ENCODE measurements around the gene PTGIS. TPM values are rescaled to one million over a fixed set of nuclear protein-coding genes. Genes with fewer than 3 reads are reported as not detected.

Gene PTGIS
- total RNA-seq, 2 donors from 2014 or later, result 4.5 to 13.0 TPM

DNA sequence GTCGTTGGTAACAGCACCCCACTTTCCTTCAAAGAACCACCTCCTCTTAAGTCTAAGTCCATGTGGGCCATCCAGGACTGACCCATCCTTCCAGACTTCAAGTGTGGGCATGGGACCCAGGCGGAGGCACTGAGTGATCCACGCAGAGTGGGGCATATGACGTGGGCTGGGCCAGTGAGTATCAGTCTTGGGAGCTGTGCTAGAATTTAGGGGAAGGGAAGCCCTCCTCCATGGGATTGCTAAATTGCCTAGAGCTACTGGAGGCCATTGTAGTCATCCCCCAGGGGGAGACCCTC lies 50.2 kb downstream of the PTGIS start:
- intact Hi-C loops (cut with DNase I, micrococcal nuclease), result no loop called here
- ATAC-seq (no peak), DNase-seq (no peak)

DNA sequence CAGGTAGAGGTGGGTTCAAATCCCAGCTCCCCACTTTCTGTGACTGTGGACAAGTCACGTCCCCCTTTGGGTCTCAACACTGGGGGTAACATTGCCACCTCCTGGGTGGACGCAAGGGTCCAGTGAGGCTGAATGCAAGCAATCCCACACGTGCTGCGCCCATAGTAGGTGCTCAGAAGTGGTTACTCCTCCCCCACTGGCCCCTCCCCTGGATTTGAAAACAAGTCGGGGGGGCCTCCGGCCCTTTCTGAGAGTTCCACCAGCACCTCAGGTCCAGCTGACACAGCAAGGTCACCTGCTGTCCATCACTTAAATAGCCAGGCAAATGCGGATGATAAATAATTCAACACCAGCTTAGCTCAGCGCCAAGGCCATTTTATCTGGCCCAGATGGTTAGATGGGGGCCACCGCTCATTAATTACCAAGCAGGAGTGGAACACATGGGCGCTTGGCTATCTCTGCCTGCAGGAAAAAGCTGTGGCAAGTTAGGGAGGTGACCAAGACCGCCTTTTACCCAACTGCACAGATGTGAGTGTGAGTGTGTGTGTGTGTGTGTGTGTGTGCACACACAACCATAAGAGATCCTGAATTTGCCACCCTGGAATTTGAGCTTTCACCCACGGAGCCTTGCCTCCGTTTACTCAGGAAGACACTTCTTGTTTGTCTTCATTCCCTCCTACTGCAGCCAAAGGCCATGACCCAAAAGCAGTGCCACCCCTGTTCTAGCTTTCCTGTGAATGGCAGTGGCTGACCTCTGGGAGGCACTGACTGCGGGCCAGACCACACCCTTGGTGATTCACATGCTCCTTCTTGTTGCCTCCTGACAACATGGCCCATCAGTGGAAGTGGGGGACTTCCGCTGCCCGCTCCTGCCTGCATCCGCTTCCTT lies 50.8 kb downstream of the PTGIS start:
- DNase-seq, result no peak
- no peak for ATAC-seq
- intact Hi-C loops (cut with DNase I, micrococcal nuclease), result no loop called here

DNA sequence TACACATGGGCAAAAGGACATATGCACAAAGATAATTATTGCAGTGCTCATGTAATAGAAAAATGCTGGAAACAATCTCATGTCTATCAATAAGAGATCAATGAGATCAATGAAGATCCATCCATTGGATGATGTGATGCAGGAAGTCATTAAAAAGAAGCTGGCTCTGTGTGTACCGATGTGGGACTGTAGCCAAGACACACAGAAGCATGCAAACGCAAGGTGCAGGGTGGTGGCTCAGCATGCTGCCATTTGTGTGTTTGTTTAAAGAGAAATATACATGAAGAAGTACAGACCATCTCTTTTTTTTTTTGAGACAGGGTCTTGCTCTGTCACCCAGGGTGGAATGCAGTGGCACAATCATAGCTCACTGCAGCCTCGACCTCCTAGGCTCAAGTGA lies 52.4 kb downstream of the PTGIS start:
- peak; percentile 83 for ATAC-seq
- DNase-seq, result peak in 1 of 2 donors; percentile 26
- intact Hi-C loops (cut with DNase I, micrococcal nuclease), result no loop called here

DNA sequence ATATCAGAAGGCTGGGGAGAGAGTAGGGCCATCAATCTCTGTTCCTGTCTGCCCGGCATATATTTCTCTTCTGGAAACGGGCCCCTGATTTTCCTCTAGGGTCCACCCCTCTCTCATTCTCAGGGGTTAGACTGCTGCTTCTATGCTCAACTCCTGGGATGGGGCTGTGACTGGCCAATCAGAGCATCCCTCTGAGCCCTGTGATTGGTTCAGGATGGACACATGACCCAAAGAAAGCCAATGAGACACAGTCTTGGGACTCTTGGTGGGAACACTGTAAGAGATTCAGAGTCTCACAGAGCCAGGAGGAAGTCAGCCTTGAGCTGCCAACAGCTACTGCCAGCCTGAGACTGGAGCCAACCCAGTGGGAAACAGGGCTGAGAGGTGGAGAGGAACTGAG lies 54.4 kb downstream of the PTGIS start:
- DNase-seq, result no peak
- no peak for ATAC-seq
- intact Hi-C loops (cut with DNase I, micrococcal nuclease), result no loop called here

DNA sequence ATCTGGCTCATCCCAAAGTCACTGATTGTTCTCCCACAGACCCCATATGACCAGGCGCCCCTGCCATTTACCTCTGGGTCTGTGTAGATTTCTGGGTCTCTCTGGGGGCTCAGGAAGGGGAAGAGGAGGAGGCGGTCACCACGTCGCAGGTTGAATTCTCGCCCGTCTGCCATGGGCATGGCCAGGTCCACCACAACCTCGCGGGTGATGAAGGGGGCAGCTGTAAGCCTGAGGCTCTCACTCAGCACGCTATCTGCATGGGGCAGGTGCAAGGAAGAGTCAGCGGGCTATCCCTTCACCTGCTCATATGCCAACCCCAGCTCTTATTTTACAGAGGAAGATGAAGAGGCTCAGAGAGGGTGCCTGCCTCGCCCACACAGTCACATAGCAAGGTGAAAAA lies 54.9 kb downstream of the PTGIS start:
- DNase-seq (no peak), ATAC-seq (no peak)
- intact Hi-C loops (cut with DNase I, micrococcal nuclease), result no loop called here

DNA sequence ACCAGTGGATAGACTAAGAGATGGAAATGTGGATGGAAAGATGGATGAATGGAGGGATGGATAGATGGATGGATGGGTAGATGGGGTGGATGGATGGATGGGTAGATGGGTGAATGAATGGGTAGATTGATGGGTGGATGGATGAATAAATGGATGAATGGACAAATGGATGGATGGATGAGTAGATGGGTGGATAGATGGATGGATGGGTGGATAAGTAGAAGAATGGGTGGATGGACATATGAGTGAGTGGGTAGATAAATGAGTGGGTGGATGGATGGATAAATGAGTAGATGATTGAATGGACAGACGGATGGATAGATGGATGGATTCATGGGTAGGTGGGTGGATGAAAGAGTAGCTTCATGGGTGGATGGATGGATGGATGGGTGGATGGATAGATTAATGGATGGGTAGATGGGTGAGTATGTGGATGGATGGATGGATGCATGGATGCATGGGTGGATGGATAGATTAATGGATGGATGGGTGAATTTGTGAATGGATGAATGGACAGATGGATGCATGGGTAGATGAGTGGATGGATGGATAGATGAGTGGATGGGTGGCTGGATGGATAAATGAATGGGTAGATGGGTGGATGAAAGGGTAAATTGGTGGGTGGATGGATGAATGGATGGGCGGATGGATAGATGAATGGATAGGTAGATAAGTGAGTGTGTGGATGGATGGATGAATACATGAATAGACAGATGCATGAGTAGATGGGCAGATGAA lies 56.0 kb downstream of the PTGIS start:
- ATAC-seq (no peak), DNase-seq (no peak)
- intact Hi-C loops (cut with DNase I, micrococcal nuclease), result no loop called here

DNA sequence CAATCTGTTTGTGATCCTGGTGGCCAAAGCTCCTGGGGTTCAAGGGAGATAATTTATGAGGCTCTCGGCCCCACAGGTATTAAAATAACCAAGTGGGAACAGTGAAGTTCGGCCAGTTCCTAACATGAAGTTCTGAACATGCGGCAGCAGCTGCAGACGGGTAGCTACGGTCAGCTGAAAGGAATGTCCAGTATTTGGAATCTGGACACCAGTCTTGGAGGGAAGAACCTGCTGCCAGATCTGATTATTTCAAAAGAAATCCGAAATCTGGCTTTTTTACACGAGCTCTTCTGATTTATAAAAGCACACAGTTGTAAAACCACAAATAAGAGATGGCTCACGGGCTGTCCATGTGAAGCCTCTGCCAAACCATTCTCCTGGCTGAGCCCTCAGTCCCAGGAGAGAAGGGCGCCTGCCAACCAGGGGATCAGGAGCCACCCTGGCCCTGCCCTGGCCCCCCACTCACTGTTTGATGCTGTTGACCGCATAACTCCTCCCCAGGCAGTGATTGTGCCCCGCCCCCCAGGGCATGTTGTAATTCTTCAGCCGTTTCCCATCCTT lies 57.3 kb downstream of the PTGIS start:
- no peak for ATAC-seq
- DNase-seq, result peak in 1 of 2 donors; percentile 34
- intact Hi-C loops (cut with DNase I, micrococcal nuclease), result no loop called here

DNA sequence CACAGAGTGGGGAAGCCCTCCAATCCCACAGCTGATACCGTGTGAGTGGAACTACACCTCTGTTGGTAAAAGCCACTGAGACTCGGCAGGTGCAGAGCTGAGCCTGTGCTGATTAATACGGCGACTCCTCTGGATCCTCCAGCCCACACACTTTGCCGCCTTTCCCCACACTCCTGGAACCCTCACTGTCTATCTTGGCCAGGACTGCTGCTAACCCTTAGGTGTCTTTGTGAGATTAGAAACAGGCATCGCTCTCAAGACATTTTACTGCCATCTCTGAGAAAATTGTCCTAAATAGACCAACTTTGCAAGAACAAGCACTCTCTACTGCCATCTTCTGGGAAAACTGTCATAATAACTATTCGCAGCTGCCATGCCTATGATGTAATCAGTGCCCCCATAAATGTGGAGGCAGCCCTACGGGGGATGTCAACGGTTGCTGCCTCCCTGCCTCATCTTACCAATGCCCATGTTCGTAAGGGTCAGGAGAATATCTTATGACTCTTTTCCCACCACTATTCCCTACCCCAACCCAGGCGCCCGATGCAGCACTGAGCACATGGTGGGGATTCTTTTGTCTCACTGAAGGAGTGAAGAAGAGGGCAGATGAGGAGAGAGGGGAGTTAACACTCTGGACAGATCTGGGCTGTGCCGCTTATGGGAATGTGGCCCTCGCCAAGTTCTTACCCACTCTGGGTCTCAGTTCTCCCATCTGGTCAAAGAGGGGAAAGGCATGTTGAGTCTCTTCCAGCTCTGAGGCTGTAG lies 59.3 kb downstream of the PTGIS start:
- DNase-seq (no peak), ATAC-seq (peak; percentile 34)
- intact Hi-C loops (cut with DNase I, micrococcal nuclease), result no loop called here

DNA sequence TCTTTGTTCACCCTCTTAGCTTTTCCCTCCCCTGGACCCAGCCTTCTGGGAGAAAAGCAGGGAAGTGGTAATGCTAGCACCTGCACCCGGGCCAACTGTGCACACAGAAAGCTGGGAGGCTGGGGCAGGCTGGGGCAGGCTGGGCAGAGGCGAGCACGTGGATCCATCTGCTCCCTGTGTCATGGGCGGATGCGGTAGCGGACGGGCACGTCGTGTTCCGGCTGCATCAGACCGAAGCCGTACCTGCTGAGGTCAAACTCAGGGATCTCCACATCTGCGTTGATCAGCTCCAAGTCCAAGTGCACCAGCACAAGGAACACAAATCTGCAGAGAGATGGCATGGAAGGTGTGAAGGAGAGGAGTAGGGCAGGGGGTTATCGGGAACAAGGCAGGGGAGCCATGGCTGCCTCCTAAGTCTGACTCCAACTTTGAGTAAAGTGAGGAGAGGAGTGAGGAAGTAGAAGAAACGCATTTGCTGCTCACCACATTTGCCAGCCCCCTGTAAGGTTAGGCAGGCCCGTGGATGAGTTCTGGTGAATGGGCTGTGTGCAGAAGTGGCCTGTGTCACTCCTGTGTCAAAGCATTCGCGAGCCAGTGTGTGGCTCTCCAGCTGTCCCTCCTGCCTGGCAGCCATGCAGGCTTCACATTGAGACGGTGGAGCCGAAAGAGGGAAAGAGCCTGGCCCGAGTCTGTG lies 60.0 kb downstream of the PTGIS start:
- intact Hi-C loops (cut with DNase I, micrococcal nuclease), result no loop called here
- DNase-seq, result no peak
- no peak for ATAC-seq

DNA sequence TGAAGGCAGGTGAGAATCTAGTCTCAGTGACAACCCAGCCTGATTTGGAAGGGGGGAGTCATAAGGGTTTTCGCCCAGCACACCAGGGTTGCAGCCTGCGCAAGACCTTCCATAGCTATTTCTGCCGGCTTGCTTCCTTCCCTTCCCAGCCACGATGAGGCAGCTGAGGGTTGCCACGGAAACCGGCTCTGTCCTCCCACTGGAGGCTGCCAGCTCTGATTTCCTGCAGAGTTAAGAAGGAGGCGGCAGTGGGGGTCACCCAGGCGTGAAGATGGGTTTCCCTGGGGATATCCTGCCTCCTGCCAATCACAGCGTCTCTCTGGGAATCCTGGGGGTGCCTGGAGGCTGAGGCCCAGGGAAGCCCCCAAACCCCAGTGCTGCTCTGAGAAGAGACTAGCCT lies 62.4 kb downstream of the PTGIS start:
- DNase-seq (no peak), ATAC-seq (no peak)
- intact Hi-C loops (cut with DNase I, micrococcal nuclease), result no loop called here

DNA sequence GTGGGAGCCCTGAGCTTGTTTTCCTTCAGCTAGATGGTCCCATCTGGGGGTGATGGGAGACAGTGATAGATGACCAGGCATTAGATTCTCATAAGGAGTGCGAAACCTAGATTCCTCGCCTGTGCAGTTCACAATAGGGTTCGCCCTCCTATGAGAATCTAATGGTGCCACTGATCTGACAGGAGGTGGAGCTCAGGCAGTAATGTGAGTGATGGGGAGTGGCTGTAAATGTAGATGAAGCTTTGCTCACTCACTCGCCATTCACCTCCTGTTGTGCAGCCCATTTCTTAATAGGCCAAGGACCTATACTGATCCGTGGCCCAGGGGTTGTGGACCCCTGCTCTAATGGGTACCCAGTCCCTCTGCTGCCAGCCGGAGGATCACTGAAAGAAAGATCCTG lies 64.8 kb downstream of the PTGIS start:
- DNase-seq (no peak), ATAC-seq (no peak)
- intact Hi-C loops (cut with DNase I, micrococcal nuclease), result no loop called here

DNA sequence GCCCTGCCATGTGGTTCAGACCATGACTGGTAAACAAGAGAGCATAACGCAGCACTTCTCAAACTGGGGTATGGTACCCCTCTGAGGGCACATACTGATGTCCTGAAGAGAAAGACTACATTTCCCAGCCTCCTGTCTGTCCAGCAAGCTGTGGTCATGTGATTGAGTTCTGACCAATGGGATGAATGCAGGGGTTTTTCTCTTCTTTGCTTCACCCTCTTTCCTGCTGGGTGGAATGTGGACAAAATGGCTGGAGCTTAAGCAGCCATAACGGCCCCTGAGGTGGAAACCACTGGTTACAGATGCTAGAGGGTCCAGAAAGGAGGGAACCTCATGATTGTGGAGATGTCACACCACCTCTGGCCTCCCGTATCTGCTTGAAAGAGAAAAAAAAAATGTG lies 66.0 kb downstream of the PTGIS start:
- ATAC-seq, result no peak
- no peak for DNase-seq

DNA sequence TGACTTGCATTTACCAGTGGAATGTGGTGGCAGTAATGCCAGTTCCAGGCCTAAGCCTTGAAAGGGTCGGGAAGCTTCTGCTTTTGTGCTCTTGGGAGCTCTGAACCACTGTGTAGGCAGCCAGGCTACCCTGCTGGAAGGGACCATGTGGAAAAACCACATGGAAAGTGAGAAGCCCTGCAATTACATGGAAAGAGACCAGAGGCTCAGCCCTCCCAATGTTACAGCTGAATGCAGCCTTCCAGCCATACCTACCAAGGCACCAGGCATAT lies 70.6 kb downstream of the PTGIS start:
- DNase-seq, result no peak

More for the DNA sequence above, 66.0 kb downstream of the PTGIS start:
- intact Hi-C loops (cut with DNase I, micrococcal nuclease), result no loop called here

DNA sequence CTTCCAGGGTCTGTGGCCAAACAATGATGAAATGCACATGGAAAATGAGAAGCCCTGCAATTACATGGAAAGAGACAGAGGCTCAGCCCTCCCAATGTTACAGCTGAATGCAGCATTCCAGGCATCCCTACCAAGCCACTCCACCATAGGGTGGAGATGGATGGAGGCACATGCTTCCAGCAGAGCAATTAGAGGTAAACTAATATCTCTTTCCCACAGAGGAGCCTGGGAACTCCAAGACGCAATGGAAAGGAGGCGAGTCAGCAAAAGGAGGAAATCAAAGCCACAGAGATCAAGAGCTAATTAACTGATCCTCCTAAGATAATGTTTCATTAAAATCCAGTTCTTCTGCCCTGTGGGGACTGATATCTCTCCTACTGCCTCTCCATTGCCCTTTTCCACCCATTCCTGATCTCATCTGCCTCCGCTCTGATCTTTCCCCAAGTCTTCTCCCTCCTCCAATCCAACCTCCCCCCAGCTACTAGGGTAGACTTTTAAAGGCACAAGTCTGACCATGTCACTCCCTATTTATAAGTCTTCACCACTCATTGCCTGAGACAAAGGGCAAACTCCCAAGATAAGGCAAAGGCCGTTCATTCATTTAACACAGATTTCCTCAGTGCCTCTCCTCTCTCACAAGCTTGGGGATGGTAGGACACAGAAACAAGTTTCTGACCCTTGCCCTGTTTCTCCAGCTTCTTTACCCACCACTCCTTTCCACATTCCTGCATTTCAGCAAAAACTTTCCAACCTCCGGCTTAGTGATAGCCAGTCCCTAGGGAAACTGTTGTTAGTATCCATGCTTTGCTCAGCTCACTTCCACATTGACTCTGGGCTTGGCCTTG lies 71.2 kb downstream of the PTGIS start:
- intact Hi-C loops (cut with DNase I, micrococcal nuclease), result no loop called here
- no peak for DNase-seq
- ATAC-seq, result no peak

More for the DNA sequence above, 70.6 kb downstream of the PTGIS start:
- intact Hi-C loops (cut with DNase I, micrococcal nuclease), result no loop called here
- ATAC-seq, result no peak

DNA sequence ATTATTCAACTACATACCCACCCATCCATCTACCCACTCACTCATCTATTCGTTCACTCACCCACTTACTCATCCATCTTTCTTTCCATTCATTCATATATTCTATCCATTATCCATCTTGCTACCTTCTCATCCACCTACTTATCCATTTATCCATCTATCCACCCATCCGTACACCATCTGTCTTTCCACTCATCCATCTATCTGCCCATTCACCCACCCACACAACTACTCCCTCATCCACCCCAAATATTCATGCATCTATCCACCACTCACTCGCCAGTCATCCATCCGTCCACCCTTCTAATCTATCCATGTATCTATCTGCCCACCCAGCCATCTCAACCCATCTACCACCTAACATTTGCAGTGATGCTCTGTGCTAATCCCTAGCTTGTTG lies 71.9 kb downstream of the PTGIS start:
- ATAC-seq, result no peak
- DNase-seq, result no peak
- intact Hi-C loops (cut with DNase I, micrococcal nuclease), result no loop called here

DNA sequence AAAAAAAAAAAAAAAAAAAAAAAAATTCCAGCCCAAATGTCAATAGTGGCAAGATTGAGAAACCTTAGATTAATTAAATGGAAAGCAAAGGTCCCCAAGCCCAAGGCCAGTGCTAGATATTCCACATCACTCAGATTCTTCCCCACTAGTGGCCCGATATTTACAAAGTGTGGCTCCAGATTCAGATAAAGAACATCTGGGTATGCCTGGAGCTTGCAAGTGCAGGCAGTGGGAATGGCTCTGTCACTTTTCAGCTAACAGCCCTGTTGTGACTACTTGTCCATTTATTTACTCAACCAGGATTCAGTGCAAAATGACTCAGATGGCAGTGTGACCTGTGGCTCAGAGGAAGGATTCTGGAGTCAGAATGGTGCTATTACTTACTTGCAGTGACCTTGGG lies 77.2 kb downstream of the PTGIS start:
- ATAC-seq, result no peak
- intact Hi-C loops (cut with DNase I, micrococcal nuclease), result no loop called here

DNA sequence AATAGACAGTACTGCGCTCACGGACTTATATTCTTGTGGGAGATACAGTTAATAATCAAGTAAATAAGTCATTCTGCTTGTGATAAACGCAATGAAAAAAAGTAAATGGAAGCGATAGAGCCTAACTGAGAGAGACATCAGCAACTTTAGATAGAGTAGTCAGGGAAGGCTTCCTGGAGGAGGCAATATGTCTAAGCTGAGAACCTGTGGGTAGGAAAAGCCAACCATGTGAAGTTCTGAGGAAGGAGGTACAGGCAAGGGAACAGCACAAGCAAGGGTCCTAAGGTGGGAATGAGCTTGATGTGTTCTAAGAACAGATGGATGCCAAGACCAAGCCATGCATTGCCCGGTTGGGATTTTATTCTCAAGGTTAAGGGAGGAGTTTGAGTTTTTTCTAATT lies 78.2 kb downstream of the PTGIS start:
- ATAC-seq (no peak), DNase-seq (no peak)
- intact Hi-C loops (cut with DNase I, micrococcal nuclease), result loop anchor here (10.0 kb wide), 1 partner anchor 155 kb away; no protein-coding TSS in a partner anchor

More for the DNA sequence above, 77.2 kb downstream of the PTGIS start:
- no peak for DNase-seq

DNA sequence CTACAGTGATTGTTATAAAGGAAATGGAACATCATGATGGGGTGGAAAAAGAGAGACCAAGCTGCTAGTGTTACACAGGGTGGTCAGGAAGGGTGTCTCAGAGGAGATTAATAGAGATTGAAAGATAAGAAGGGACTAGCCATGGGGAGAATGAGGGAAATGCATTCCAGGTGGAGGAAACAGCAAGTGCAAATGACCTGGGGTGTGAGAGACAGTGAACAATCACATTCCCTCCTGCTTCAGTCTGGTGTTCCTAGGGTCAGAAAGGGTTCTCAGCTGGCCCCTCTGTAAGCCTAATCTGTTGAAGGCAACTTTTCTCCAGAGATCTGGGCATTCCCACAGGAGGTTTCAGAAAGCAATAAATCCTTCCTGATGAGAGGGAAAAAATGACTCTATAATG lies 81.9 kb downstream of the PTGIS start:
- DNase-seq (no peak), ATAC-seq (no peak)
- intact Hi-C loops (cut with DNase I, micrococcal nuclease), result loop anchor here (10.0 kb wide), 1 partner anchor 151 kb away; no protein-coding TSS in a partner anchor
